Loucy (cell line): Measurements from ENCODE around the gene MUC16.
"Not testable (repeated sequence)": the region's sequence is repeated elsewhere in the genome, so short reads cannot be mapped to it uniquely, and the experiment has no call there.

Source experiments
- CTCF ChIP-seq: fragments of 200-600 bp; sonication (generic); conservative IDR thresholded peaks from 2 replicates; pipeline ENCODE4 v1.5.1; 2014; ENCODE audit warnings: mild to moderate bottlenecking, antibody characterized with exemption, low read length
- EZH2phosphoT487 ChIP-seq: fragments of 200-600 bp; IDR thresholded peaks from 2 replicates; pipeline ENCODE4 v1.6.1; 2018; ENCODE audit warnings: antibody characterized with exemption, mild to moderate bottlenecking, moderate library complexity, borderline replicate concordance

- not testable (repeated sequence) for TF ChIP-seq CTCF, EZH2phosphoT487
Measured at GRCh38 chr19:9053674-9054073, 43.5 kb upstream of the MUC16 start.
